Diencephalon (tissue), 1 donor: ENCODE results near the gene SUSD2. TPM values are rescaled to one million over a fixed set of nuclear protein-coding genes. Genes with fewer than 3 reads are reported as not detected.

Experiments used
- total RNA-seq: library from RNA; depleted of rRNA; stranded (reverse); fragments of >200 nt; gene quantifications from one replicate; pipeline ENCODE4 v1.2.3, GENCODE V29; 2014

SUSD2 gene, protein sequence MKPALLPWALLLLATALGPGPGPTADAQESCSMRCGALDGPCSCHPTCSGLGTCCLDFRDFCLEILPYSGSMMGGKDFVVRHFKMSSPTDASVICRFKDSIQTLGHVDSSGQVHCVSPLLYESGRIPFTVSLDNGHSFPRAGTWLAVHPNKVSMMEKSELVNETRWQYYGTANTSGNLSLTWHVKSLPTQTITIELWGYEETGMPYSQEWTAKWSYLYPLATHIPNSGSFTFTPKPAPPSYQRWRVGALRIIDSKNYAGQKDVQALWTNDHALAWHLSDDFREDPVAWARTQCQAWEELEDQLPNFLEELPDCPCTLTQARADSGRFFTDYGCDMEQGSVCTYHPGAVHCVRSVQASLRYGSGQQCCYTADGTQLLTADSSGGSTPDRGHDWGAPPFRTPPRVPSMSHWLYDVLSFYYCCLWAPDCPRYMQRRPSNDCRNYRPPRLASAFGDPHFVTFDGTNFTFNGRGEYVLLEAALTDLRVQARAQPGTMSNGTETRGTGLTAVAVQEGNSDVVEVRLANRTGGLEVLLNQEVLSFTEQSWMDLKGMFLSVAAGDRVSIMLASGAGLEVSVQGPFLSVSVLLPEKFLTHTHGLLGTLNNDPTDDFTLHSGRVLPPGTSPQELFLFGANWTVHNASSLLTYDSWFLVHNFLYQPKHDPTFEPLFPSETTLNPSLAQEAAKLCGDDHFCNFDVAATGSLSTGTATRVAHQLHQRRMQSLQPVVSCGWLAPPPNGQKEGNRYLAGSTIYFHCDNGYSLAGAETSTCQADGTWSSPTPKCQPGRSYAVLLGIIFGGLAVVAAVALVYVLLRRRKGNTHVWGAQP
- total RNA-seq, result 0.23 TPM

DNA sequence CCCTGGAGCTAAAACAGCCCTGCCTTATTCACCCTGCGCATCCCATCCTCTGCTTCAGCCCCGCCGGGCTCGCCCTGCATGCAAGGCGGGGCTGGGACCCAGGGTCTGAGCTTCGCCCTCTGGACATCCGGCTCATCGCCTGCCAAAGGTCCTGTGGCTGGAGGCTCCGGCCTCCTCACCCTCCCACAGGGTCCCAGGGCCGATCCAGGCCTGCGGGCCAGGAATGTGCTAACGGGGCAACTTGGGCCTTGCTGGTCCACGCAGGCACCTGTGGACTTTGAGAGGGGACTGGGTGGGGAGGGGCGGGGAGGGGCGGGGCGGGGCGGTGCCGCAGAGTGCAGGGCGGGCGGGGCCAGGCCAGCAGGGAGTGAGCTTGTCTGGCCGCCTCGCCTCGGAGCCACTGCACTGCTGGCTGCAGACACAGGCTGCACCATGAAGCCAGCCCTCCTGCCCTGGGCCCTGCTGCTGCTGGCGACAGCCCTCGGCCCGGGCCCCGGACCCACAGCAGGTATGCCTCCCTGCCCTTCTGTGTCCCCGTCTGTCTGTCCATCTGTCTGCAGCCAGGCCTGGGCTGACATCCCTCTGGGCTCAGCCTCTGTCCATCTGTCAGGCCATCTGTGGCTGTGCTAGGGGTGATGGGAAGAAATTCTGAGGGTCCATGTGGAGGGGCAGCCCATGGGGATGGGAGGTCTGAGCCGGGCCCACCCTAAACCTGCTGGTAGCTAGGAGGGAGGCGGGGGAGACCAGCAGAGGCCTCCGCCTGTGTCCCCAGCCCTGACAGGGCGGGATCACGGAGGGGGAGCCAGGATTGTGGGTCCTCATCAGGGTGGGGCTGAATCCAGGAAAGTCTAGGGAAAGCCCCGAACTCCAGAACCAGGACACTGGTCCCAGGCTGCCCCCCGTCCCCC, at the start of gene SUSD2:
SUSD2 (plus strand) TSS at position 400 of the 908 bp plus-strand sequence; CDS start at position 433, 33 bp downstream.

Other genes with a start within 250 kb of the SUSD2 start
- gene GSTT2B, start 220.3 kb upstream of the SUSD2 start, total RNA-seq, result 4.6 TPM
- 3.9 TPM for gene DDTL, start 214.6 kb upstream of the SUSD2 start, total RNA-seq
- gene DDT, start 207.0 kb upstream of the SUSD2 start, total RNA-seq, result 48.2 TPM
- 0.46 TPM for gene GSTT2, start 201.4 kb upstream of the SUSD2 start, total RNA-seq
- gene GSTT4, start 176.0 kb upstream of the SUSD2 start, total RNA-seq, result not detected
- 42.4 TPM for gene CABIN1, start 170.2 kb upstream of the SUSD2 start, total RNA-seq
- 1.6 TPM for gene GGT5, start 63.6 kb downstream of the SUSD2 start, total RNA-seq
- gene SPECC1L, start 89.3 kb downstream of the SUSD2 start, total RNA-seq, result 51.2 TPM
- 15.7 TPM for gene ADORA2A, start 246.1 kb downstream of the SUSD2 start, total RNA-seq